Dermis blood vessel endothelial cell (primary cell): ENCODE results near the gene LILRA6. TPM values are rescaled to one million over a fixed set of nuclear protein-coding genes. Genes with fewer than 3 reads are reported as not detected.
A peak's percentile ranks its signal among the peaks of the same experiment; 100 is the strongest.
"Not testable (repeated sequence)": the region's sequence is repeated elsewhere in the genome, so short reads cannot be mapped to it uniquely, and the experiment has no call there.

Experiments
- DNase-seq: peaks from one replicate; pipeline ENCODE4 v3.0.0; 2010
- total RNA-seq: library from RNA; depleted of rRNA; stranded (reverse); fragments of >200 nt; gene quantifications from 2 replicates; pipeline ENCODE4 v1.2.3, GENCODE V29; 2014

The LILRA6 gene
- total RNA-seq, 1 donor from 2014 or later: not detected

DNA sequence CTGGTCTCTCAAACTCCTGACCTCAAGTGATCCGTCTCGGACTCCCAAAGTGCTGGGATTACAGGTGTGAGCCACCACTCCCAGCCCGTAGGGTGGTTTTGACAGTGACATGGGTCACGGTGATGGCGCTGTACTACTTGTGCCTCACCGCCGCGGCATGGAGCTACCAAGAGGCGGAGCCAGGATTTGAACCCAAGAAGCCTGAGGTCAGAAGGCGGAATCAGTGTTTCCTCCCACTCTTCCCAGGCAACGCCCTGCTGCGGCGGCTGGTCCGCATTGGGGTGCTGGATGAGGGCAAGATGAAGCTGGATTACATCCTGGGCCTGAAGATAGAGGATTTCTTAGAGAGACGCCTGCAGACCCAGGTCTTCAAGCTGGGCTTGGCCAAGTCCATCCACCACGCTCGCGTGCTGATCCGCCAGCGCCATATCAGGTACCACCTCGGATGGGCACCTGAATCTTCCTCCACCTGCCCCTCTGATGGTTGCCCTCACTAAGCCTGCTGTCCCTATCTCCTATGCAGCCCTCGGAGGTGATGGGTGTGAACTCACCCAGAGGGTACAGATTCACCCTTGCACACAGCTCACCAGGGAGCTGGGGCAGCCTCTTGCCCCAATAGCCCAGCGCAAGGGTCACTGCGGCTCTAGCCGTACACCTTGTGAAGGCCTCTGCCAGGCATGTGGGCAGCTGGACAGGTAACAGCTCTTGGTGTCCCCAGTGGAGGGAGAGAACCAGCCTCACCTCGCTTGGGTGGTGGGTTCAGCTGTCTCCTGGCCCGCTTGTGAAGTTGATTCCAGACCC is 36.4 kb downstream of the LILRA6 start:
- no peak for DNase-seq

DNA sequence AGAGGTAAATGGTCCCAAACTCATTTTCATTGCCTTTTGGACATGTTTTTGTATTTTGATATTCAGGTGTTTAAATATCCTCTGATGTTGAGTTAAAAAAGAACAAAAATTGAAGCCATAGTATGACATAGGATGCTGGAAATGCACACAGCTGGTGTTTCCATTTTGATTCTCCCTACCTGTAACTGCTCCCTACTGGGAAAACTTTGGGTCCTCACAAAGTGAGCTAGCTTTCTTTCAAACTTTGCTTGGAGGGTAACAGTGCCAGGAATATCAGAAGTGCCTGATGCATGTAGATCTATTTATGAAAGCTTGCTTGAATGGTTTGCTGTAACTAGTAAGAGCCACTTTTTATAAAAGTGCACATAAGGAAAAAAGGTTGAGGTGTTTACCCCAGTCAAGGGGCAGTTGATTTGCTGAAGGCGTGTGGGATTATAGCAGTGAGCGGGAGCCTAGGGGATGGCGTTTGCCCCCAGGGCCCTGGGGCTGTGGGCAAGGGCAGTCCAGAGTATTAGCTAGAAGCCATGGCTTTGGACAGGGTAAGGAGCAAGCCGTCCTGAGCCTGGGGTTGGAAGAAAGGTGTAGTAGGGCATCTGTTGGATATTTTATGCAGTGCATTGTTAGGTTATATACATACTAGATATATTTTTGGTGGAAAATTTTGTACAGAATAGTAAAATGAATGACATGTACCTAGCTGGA is 37.7 kb downstream of the LILRA6 start:
- no peak for DNase-seq

DNA sequence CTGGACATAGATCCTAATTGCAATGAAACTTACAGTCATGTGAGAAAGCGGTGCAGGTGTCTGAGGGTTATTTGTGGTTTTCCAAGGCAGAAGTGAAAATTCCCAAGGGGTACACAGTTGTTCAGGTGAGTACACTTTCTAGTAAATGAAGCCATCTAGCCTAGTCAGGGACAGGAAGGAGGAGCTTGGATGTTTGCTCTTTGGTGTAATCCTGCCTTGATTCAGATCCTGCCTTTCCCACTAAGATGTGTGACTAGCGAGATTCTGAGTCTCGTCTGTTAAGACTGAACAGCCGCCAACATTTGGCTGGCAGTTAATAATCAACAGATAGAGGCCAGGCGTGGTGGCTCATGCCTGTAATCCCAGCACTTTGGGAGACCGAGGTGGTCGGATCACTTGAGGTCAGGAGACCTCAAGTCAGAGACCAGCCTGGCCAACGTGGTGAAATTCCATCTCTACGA is 39.4 kb downstream of the LILRA6 start:
- DNase-seq: no peak

DNA sequence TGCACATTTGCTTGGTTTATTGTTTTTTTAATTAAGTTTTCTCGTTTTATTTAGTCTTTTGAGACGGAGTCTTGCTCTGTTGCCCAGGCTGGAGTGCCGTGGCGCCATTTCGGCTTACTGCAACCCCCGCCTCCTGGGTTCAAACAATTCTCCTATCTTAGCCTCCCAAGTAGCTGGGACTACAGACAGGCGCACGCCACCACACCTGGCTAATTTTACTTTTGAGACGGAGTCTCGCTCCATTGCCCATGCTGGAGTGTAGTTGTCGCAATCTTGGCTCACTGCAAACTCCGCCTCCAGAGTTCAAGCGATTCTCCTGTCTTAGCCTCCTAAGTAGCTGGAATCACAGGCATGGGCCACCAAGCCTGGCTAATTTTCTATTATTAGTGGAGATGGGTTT is 40.6 kb downstream of the LILRA6 start:
- DNase-seq: no peak

DNA sequence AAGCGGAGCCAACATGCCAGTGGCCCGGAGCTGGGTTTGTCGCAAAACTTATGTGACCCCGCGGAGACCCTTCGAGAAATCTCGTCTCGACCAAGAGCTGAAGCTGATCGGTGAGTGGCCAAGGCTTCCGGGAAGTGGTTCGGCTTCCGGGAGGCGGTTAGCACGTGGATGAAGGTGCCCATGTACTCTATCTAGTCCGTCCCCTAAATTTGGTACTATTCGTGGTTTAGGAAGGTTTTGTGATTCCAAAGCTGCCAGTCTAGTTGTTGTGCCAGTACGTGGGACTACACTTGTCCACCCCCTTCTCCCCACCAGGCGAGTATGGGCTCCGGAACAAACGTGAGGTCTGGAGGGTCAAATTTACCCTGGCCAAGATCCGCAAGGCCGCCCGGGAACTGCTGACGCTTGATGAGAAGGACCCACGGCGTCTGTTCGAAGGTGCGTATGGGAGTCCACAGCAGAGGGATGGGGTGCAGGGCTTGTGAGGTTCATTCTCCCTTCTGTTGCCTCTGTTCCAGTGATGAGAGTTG is 41.4 kb downstream of the LILRA6 start:
- DNase-seq: no peak

DNA sequence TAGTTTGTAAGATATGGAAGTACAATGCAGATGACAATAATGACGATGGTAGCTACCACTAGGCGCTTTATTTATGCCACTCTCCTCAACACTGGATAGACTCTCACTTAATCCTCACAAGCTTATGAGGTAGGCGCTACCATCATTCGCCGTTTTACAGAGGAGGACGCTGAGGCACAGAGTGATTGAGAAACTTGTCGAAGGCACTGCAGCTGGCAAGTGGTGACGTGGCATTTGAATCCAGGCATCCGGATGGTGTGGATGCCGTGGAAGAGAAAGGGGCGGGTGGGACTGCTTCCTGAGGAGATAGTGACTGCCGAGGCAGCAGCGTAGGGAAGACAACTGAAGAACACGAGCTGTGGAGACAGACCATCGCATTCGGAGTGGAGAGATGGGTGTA is 43.2 kb downstream of the LILRA6 start:
- no peak for DNase-seq

DNA sequence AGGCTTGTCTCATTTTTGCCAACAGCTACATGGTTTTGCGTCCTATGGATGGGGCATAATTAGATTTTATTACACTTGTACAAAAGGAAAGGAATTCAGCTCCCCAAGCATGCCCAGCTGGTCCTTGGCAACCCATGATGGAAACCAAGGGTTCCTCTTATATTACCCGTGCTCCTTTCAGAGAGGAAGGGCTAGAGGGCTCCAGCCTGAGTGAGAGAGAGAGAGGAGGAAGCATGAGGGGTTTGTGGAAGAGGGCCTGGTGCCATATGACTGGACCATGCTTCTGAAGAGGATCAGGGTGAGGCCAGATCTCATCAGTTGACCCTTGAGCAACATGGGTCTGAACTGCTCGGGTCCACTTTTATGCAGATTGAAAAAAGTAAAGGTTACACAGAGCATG is 45.5 kb downstream of the LILRA6 start:
- DNase-seq: no peak

DNA sequence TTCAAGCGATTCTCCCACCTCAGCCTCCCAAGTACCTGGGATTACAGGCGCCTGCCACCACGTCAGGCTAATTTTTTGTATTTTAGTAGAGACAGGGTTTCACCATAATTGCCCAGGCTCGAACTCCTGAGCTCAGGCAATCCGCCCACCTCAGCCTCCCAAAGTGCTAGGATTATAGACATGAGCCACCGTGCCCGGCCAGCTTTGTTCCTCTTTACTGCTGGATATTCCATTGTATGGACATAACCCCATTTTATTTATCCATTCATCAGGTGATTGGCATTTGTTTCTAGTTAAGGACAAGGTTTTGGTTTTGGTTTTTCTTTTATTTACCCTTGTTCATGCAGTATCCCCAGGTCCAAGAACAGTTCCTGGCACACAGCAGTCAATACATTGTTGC is 46.1 kb downstream of the LILRA6 start:
- DNase-seq: no peak

DNA sequence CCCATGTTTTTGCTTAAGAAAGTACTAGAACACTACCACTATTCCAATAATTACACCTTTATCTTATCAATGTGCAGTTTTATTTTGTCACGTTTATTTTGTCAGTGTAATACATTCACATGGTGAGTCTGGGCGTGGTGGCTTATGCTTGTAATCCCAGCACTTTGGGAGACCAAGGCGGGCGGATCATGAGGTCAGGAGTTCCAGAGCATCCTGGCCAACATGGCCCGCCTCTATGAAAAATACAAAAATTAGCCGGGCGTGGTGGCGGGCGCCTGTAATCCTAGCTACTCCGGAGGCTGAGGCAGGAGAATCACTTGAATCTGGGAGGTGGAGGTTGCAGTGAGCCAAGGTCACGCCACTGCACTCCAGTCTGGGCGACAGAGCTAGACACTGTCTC is 48.1 kb downstream of the LILRA6 start:
- DNase-seq: not testable (repeated sequence)

DNA sequence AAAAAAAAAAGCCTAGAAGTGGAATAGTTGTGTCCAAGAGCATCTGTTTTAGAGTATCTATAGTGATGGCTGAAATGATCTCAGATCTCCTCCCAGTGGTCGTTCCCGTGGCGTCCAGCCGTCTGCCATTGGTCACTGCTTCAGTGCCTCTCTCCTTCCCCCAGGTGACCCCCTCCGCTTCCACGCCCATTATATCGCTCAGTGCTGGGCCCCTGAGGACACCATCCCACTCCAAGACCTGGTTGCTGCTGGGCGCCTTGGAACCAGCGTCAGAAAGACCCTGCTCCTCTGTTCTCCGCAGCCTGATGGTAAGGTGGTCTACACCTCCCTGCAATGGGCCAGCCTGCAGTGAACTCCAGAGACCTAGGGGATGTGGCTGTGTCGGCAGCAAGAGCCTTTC is 49.6 kb downstream of the LILRA6 start:
- DNase-seq: no peak

DNA sequence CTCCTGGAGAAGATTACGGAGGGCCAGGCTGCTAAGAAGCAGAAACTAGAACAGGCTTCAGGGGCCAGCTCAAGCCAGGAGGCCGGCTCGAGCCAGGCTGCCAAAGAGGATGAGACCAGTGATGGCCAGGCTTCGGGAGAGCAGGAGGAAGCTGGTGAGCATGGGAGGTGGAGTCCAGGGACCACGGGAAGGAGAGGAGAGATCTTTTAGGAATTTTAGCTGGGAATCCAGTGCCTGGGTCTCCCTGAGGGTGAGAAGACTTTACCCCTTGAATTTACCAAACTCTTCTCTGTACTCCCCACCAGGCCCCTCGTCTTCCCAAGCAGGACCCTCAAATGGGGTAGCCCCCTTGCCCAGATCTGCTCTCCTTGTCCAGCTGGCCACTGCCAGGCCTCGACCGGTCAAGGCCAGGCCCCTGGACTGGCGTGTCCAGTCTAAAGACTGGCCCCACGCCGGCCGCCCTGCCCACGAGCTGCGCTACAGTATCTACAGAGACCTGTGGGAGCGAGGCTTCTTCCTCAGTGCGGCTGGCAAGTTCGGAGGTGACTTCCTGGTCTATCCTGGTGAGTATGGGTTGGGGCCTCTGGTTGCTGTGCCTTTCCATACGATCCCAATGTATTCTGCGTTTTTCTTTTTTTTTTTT is 50.7 kb downstream of the LILRA6 start:
- no peak for DNase-seq

DNA sequence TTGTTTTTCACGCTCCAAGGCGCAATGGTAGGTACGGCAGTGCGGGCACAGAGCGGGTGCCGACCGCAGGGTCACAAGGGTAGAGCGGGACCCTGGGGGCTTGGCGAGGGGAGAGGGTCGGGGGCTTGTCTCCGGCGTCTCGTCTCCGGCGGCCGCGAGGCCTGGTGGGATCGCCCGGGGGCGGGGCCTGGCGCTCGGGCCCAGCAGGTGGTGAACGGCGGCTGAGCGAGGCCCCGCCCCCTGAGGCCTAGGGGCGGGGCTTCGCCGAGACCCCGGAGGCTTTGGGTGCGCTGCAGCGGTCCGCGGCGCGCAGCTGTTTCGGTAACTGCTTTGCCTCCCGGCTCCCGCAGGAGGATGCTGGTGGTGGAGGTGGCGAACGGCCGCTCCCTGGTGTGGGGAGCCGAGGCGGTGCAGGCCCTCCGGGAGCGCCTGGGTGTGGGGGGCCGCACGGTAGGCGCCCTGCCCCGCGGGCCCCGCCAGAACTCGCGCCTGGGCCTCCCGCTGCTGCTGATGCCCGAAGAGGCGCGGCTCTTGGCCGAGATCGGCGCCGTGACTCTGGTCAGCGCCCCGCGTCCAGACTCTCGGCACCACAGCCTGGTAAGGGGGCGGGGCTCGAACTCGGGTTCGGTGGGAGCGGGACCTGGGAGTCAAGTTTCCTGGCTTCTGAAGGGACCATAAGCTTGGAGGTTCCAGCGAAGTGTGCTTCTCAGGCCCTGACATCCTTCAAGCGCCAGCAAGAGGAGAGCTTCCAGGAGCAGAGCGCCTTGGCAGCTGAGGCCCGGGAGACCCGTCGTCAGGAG is 51.4 kb downstream of the LILRA6 start, which contains the start of gene TSEN34:
TSEN34 (plus strand) TSS at position 298 of the 800 bp plus-strand sequence; CDS start at position 355, 57 bp downstream.
- peak; percentile 86 for DNase-seq

DNA sequence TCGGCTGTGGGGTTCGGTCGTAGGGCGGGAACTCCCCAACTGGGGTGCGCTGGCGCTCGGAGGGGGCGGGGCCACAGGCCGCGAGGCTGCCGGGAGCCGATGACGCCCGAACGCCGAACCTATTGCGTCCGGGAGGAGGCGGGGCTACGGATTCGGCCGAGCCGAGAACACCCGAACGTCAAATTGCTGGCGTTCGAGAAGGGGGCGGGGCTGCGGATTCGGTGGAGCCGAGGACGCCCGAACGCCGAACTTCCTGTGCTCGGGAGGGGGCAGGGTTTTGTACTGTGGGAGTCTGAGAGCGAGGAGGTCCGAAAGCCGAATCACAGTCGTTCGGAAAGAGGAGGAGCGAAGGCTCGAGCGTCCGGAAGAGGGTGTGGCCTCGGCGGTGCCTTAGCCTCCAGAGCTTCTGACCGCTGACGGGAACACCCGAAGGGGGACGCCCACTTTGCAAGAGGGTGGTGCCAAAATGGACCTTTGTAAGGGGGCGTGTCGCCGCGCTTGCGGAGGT is 52.0 kb downstream of the LILRA6 start:
- peak; percentile 100 for DNase-seq

DNA sequence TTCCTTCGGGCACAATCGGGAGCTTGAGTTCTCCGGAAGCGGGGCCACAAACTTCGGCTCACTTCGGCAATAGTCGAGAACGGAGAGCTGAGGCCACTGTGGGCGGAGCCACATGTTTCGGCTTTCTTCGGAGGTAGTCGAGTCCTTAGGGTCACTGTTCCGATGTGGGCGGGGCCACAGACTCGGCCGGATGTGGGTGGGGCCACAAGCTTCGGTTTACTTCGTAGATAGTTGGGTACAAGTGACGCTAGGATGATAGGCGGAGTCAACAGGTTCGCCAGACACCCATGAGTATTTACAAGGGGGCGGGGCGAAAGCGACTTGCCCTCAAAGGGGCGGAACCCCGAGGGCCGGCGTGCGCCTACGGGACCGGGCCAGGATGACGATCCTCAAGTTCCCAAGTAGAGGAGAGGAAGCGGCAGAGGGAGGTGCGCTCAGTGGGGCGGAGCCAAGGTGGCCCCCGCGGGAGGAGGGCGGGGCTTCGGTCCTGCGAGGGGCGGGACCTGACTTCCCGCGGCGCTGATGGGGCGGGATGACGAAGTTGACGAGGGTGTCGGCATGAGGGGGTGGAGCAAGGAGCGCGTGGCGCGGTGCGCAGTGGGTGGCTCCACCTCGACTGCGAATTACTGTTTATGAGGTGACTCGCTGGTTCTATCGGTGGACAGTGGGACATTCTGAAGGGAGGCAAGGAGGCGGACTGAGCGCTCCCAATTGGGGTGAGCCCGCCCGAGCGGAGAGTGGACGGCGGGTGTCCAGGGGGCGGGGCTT is 52.7 kb downstream of the LILRA6 start:
- peak; percentile 100 for DNase-seq

DNA sequence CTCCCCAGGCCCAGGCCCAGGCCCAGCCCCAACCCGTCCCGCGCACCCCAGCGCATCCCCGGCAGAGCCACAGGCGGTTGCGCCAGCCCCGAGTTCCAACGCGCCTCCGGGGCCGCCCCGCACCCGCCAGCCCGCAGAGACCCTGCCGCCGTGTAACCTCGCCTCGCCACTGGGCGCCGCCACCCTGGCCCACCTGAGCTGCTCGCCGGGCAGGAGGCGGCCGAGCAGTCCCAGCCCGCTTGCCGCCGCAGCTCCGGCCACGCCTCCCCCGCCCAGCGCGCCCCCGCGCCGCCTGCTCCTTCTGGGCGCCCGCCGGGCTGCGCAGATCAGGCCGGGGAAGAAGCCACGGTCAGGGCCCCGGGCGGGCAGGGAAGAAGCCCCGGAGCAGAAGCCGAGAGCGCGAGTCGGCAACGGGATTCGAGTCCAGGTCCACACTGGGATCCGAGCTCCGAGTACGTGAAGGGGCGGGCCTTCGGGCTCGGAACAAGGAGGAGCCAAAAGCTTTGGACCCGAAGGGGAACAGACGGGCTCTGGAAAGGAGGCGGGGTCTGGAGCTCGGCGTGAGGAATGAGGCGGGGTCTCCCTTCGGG is 53.4 kb downstream of the LILRA6 start, which contains the start of gene MBOAT7:
MBOAT7 (minus strand) TSS at position 436 of the 590 bp plus-strand sequence. CDS start 1,072 bp downstream, outside the sequence.
- no peak for DNase-seq

DNA sequence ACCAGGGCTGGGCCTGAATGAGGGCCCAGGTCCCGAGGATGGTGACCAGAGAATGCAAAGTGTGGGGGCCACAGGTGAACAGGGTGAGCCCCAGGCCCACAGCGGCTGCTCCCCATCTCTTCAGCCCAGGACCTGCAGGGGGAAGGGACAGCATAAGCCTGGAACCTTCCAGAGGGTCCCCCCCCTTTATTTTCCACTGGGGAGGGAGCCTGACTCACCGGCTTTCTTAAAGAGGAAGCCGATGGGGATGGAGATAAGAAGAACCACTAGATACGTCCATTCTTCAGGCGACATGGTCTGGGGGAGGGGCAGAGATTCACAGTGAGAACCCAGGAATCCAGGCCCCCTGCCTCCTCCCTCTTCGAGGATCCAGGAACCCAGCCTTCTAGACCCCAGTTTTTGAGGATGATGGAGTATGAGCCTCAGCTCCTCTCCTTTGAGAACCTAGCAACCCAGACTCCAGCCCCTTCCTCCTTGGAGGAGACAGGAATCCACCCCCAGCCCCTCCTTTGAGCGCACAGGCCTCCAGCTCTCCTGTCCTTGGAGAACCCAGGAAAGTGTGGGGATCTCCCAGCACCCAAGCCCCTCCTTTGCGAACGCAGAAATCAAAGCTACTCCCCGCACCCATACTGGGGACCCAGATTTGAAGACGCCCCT is 54.2 kb downstream of the LILRA6 start:
- DNase-seq: peak; percentile 91

DNA sequence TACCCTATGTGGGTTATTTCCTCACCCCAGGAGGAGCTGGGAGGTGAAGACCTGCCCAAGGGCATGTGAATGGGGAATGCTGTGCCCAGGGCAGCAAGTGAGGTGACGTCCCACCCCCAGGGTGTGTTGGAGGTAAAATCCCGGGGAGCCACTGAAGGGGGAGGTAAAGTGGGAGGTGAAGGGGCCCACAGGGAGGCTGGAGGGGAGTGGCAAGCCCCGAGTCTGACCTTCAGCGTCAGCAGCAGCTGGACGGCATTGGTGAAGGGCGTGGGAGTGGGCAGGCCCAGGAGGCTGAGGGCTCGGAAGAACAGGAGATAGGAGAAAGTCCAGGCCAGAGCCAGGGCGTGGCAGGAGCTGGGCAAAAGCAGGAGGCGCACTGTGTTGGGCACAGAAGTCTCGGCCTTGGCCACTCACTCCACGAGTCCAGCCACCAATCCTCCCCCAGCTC is 55.6 kb downstream of the LILRA6 start:
- no peak for DNase-seq
